CD4-positive, alpha-beta T cell treated with Interferon gamma for 1 hour (primary cell): Measurements from ENCODE around the gene ADAMTS7.
A peak's percentile ranks its signal among the peaks of the same experiment; 100 is the strongest.
"Not testable (repeated sequence)": the region's sequence is repeated elsewhere in the genome, so short reads cannot be mapped to it uniquely, and the experiment has no call there.

Source experiments
- DNase-seq: peaks from one replicate; pipeline ENCODE4 v3.0.0-alpha.2; 2020

The ADAMTS7 gene

GRCh38 chr15:78752492-78753358, 58.5 kb downstream of the ADAMTS7 start:
- no peak for DNase-seq

GRCh38 chr15:78751602-78751979, 59.7 kb downstream of the ADAMTS7 start:
- no peak for DNase-seq

- peak; percentile 92 for DNase-seq
Observed at GRCh38 chr15:78750974-78751601, 60.2 kb downstream of the ADAMTS7 start.

GRCh38 chr15:78750566-78750965, 60.7 kb downstream of the ADAMTS7 start:
- no peak for DNase-seq

- no peak for DNase-seq
Observed at GRCh38 chr15:78749831-78750230, 61.4 kb downstream of the ADAMTS7 start.

GRCh38 chr15:78747877-78748276, 63.4 kb downstream of the ADAMTS7 start:
- DNase-seq = not testable (repeated sequence)

- DNase-seq = not testable (repeated sequence)
Observed at GRCh38 chr15:78741674-78742073, 69.6 kb downstream of the ADAMTS7 start.

- no peak for DNase-seq
Observed at GRCh38 chr15:78740904-78741274, 70.4 kb downstream of the ADAMTS7 start.

GRCh38 chr15:78739996-78740903, 71.0 kb downstream of the ADAMTS7 start:
- peak; percentile 48 for DNase-seq

GRCh38 chr15:78739206-78739605, 72.1 kb downstream of the ADAMTS7 start:
- no peak for DNase-seq

- DNase-seq = not testable (repeated sequence)
Observed at GRCh38 chr15:78737931-78738558, 73.2 kb downstream of the ADAMTS7 start.

- no peak for DNase-seq
Observed at GRCh38 chr15:78737187-78737820, 74.0 kb downstream of the ADAMTS7 start.

GRCh38 chr15:78736286-78736685, 75.0 kb downstream of the ADAMTS7 start:
- not testable (repeated sequence) for DNase-seq

- DNase-seq = no peak
Observed at GRCh38 chr15:78734451-78735064, 76.7 kb downstream of the ADAMTS7 start.

- no peak for DNase-seq
Observed at GRCh38 chr15:78732634-78733033, 78.6 kb downstream of the ADAMTS7 start.

- DNase-seq = no peak
Observed at GRCh38 chr15:78730955-78731354, 80.3 kb downstream of the ADAMTS7 start.

- not testable (repeated sequence) for DNase-seq
Observed at GRCh38 chr15:78728427-78728826, 82.8 kb downstream of the ADAMTS7 start.

GRCh38 chr15:78727561-78727960, 83.7 kb downstream of the ADAMTS7 start:
- DNase-seq = no peak

- peak; percentile 4 for DNase-seq
Observed at GRCh38 chr15:78726870-78727551, 84.3 kb downstream of the ADAMTS7 start.

- DNase-seq = not testable (repeated sequence)
Observed at GRCh38 chr15:78719819-78720450, 91.3 kb downstream of the ADAMTS7 start.

GRCh38 chr15:78718837-78719236, 92.4 kb downstream of the ADAMTS7 start:
- no peak for DNase-seq
